H1 (cell line): Measurements from ENCODE around the gene GATB. TPM values are rescaled to one million over a fixed set of nuclear protein-coding genes. Genes with fewer than 3 reads are reported as not detected.

Experiments used
- ATF2 ChIP-seq: IDR thresholded peaks from 2 replicates; pipeline ENCODE4 v1.6.1; 2012; ENCODE audit warnings: low read length, inconsistent platforms
- FOSL1 ChIP-seq: IDR thresholded peaks from 2 replicates; pipeline ENCODE4 v1.6.1; 2011; ENCODE audit warnings: mild to moderate bottlenecking, low read depth, low read length, moderate library complexity; ENCODE audit not compliant: insufficient read depth
- NRF1 ChIP-seq: IDR thresholded peaks from 2 replicates; pipeline ENCODE4 v1.6.1; 2011; ENCODE audit warnings: mild to moderate bottlenecking, low read depth, low read length, improper control_type of control experiment
- TBP ChIP-seq: IDR thresholded peaks from 2 replicates; pipeline ENCODE4 v1.6.1; 2011; ENCODE audit warnings: low read depth, low read length, improper control_type of control experiment
- polyA plus RNA-seq, 7 experiments: library from polyadenylated mRNA; depleted of rRNA in 3 of 7; stranded (reverse) in 5 of 7; unstranded in 2 of 7; fragments of >200 nt in 5 of 7; fragments of 200-250 nt in 2 of 7; gene quantifications; 1 replicate in 5 of 7; 2 replicates in 1 of 7; 4 replicates in 1 of 7; pipeline versions ENCODE4 v1.2.1 to v1.2.3, GENCODE V29; 2011 to 2013; ENCODE audit warnings: missing spikeins in 2 of 7, mixed read lengths in 2 of 7
- total RNA-seq: library from RNA; stranded (reverse); fragmentation: NEBNext Ultra II Directional; extraction: Animal tissue kit (Norgen Biotek cat#: 25700); gene quantifications from 2 replicates; pipeline ENCODE4 v1.2.1, GENCODE V29; 2021

The GATB gene
- total and polyA plus RNA-seq, 2 of the 8 experiments (the other 6 are each of a cell fraction or from before 2014, with no cell fraction given), result 15.3 to 18.0 TPM

DNA sequence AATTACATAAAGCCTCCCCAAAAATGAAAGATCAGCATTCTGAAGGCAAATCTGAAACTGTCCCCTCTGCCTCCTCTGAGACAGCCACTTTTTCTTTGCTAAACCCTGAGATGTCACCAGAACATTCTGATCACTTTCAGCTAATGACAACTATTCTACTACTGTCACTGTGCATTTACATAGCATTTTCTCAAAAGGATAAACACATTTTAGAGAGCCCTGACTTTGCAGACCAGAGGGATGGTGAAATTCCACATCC lies 72.1 kb downstream of the GATB start (continued):
- TF ChIP-seq ATF2 (no peak), NRF1 (no peak), TBP (no peak), FOSL1 (no peak)
